LNCaP clone FGC (cell line): ENCODE measurements around the gene FMO1.

ENCODE experiments used
- DNase-seq: peaks from one replicate; pipeline ENCODE4 v3.0.0-alpha.2; 2011; ENCODE audit warnings: low read depth
- H3K4me3 ChIP-seq: 2 replicates; pipeline ENCODE4 v1.5.1; 2011; ENCODE audit warnings: mild to moderate bottlenecking, low read depth, low read length, control low read depth
- CTCF ChIP-seq: IDR thresholded peaks from 2 replicates; pipeline ENCODE4 v1.5.1; 2012; ENCODE audit warnings: mild to moderate bottlenecking; ENCODE audit not compliant: control insufficient read depth, insufficient read depth; ENCODE audit errors: extremely low read depth

FMO1 gene

GRCh38 chr1:171313835-171314320, 65.6 kb downstream of the FMO1 start, which contains the start of gene FMO4:
Gene FMO4, plus strand, starts transcription at chr1:171314183. Its CDS starts 5,643 bp downstream, at chr1:171319826.
- H3K4me3 ChIP-seq = peak within 1 kb of the TSS; percentile 27; the same call in 1 of the 2 replicates
- peak; percentile 87 for TF ChIP-seq CTCF
- DNase-seq = peak; percentile 99

GRCh38 chr1:171329251-171329650, 81.0 kb downstream of the FMO1 start:
- DNase-seq = no peak
- no peak for TF ChIP-seq CTCF
- H3K4me3 ChIP-seq = no peak overlapping the region

GRCh38 chr1:171334024-171334640, 85.8 kb downstream of the FMO1 start:
- no peak for DNase-seq
- no peak overlapping the region for H3K4me3 ChIP-seq
- TF ChIP-seq CTCF = no peak
